ENCODE measurements around the gene CBLC.

- no peak for TF ChIP-seq ZNF70 (CRISPR knock-in tag; IDR thresholded peaks at IDR 0.05)
- no peak for TF ChIP-seq CREB5 (CRISPR knock-in tag; IDR thresholded peaks at IDR 0.05; ENCODE audit: low read depth)
- TF ChIP-seq ZFP30 (CRISPR knock-in tag; IDR thresholded peaks at IDR 0.05): no peak
- TF ChIP-seq ZFP3 (CRISPR knock-in tag; IDR thresholded peaks at IDR 0.05): no peak
- TF ChIP-seq ISL1 (CRISPR knock-in tag; IDR thresholded peaks at IDR 0.05): no peak
- TF ChIP-seq RARB (CRISPR knock-in tag; IDR thresholded peaks at IDR 0.05): no peak
- no peak for TF ChIP-seq ZC3H10 (CRISPR knock-in tag; IDR thresholded peaks at IDR 0.05)
- TF ChIP-seq TOX (CRISPR knock-in tag; IDR thresholded peaks at IDR 0.05; ENCODE audit: borderline replicate concordance): no peak
These were observed 24.7 kb upstream of the CBLC start for GRCh38 chr19:44752816-44753625.
